NCI-H748 (cell line): ENCODE measurements around the gene OR4C15.

Experiments used
- DNase-seq: peaks from one replicate; lab custom pipeline; 2025; ENCODE audit not compliant: unreplicated experiment; lab: John Stamatoyannopoulos, UW

The OR4C15 gene

DNA sequence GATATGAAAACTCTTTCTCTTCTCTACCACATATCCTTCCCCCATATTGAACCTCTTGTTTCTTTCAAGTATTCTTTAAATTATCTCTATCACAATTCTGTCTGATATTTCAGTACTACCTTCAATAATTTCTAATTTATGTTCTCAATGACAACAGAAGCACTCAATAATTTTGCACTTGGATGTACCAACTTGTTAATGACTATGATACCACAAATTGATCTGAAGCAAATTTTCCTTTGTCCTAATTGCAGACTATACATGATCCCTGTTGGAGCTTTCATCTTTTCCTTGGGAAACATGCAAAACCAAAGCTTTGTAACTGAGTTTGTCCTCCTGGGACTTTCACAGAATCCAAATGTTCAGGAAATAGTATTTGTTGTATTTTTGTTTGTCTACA, at the start of gene OR4C15:
OR4C15 (plus strand) TSS at position 301 of the 400 bp plus-strand sequence; CDS start at position 301, 0 bp downstream.
- DNase-seq: no peak

DNA sequence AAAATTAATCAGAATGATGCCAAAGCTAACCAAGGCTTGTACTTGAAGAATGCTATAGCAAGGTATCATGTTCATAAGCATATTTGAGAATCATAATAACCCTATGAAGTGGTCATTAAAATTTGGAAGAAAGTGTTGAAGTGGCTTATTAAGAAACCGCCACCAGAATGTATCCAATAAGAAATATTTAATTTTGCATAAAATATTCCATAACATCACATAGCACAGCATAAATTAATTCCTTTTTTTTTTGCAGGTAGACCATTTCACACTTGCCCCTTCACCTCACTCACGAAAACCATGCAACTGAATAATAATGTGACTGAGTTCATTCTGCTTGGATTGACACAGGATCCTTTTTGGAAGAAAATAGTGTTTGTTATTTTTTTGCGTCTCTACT, 17.6 kb downstream of the OR4C15 start, which contains the start of gene OR4C16:
OR4C16 (plus strand) TSS at position 301 of the 400 bp plus-strand sequence; CDS start at position 301, 0 bp downstream.
- no peak for DNase-seq

- DNase-seq: no peak
Observed at GRCh38 chr11:55572548-55572947, 18.3 kb downstream of the OR4C15 start.
